GM19463 (cell line): ENCODE results near the gene MYD88.

ENCODE experiments used
- ATAC-seq: cut with Tn5 transposase; IDR thresholded peaks from one replicate; pipeline ENCODE4 v1.9.1; 2021; ENCODE audit warnings: mild to moderate bottlenecking, moderate library complexity; ENCODE audit not compliant: unreplicated experiment

The MYD88 gene

DNA sequence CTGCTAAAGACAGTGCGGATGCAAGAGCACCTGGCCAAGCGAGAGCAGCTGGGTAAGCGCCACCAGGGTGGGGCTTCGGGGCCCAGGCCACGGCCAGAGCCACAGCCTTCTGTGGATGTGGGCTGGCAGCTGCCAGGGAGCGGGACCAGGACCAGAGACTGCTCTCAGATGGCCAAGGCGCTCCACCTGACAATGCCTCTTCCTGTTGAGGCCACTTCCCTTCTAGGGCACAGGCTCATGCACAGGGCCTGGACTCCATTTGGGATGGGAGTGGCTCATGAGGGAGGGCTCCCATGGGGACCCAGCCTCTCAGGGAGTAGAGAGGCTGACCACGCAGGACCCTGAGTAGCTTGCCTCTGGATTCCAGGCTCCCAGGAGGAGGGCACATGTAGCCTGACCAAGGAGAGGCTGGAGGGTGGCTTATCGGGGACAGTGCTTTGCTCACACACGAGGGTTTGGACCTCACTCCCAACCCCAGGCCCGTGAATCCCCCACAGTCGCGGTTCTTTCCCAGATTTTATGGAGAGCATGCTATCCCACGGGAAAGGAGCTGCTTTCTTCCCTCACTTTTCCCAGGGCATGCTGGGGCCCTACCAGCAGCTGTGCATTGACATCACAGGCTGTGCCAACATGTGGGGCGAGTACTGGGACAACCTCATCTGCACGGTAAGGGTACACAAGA lies 26.6 kb upstream of the MYD88 start:
- no peak for ATAC-seq

DNA sequence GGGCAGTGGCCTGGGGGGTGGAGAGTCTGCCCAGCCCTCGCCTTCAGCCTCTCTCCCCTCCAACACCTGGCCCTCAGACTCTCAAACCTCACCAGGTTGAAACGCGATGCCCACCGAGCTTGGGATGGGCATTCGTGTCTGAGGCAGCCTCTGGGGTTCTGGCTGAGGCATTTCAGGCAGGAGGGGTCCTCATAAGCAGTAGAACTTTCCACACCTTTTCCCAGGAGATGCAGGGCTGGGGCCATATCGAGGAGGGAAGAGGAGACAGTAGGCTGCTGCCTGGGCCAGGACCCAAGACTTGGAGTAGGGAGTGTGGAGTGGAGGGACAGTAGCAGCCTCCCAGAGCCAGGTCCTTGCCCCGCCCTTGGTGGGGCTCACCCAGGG lies 26.1 kb upstream of the MYD88 start:
- no peak for ATAC-seq

GRCh38 chr3:38114052-38114874 lies 24.2 kb upstream of the MYD88 start:
- ATAC-seq, result no peak

GRCh38 chr3:38114875-38115644 lies 23.4 kb upstream of the MYD88 start:
- no peak for ATAC-seq

- ATAC-seq, result no peak
Measured at GRCh38 chr3:38115645-38116427, 22.6 kb upstream of the MYD88 start.

DNA sequence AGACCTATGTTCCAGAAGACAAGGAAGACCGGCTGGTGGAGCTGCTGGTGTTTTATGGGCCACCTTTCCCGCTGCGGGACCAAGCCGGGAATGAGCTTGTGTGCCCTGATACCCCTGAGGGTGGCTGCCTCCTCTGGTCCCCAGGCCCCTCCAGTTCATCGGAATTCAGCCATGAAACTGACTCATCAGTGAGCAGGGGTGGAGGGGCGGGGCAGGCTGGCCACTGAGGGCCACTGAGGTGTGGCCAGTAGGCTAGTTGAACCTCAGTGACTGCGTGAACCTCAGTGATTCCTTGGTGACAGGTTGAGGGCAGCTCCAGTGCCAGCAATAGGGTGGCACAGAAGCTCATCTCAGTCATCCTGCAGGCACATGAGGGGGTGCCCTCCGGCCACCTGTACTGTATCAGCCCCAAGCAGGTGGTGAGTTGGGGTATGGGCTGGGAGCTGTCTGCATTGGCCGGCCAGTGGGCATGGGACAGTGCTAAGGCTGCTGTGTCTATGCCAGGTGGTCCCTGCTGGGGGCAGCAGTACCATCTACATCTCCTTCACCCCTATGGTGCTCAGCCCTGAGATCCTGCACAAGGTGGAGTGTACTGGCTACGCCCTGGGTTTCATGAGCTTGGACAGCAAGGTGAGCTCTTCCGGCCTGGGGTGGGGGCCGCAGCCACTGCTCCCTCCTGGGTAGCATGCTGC lies 21.8 kb upstream of the MYD88 start:
- no peak for ATAC-seq

DNA sequence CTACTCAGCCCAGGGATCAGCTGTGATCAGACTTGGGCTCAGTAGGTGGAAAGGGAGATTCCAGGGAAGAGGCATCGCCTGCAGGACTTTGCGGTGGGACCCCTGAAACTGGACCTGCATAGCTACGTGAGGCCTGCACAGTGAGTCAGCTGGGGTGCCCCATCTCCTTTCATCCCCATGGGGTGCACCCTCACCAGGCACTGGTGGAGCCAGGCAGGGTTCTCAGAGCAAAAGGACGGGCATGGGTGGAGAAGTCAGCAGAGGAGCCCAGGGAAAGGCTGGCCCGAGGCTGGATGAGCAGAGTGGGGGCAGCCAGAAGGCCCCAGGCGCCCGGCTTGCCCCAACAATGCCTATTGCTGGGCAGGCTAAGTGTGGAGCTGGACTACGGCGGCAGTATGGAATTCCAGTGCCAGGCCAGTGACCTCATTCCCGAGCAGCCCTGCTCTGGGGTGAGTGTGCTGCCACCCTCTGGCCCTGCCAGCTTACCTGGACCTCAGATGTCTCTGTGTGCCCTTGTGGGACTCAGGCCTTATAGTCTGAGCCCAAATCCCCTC lies 21.2 kb upstream of the MYD88 start:
- no peak for ATAC-seq

GRCh38 chr3:38117748-38118420 lies 20.6 kb upstream of the MYD88 start:
- ATAC-seq, result peak; percentile 84

GRCh38 chr3:38118421-38119247 lies 19.8 kb upstream of the MYD88 start:
- ATAC-seq, result no peak

GRCh38 chr3:38119248-38119544 lies 19.3 kb upstream of the MYD88 start:
- ATAC-seq, result no peak

DNA sequence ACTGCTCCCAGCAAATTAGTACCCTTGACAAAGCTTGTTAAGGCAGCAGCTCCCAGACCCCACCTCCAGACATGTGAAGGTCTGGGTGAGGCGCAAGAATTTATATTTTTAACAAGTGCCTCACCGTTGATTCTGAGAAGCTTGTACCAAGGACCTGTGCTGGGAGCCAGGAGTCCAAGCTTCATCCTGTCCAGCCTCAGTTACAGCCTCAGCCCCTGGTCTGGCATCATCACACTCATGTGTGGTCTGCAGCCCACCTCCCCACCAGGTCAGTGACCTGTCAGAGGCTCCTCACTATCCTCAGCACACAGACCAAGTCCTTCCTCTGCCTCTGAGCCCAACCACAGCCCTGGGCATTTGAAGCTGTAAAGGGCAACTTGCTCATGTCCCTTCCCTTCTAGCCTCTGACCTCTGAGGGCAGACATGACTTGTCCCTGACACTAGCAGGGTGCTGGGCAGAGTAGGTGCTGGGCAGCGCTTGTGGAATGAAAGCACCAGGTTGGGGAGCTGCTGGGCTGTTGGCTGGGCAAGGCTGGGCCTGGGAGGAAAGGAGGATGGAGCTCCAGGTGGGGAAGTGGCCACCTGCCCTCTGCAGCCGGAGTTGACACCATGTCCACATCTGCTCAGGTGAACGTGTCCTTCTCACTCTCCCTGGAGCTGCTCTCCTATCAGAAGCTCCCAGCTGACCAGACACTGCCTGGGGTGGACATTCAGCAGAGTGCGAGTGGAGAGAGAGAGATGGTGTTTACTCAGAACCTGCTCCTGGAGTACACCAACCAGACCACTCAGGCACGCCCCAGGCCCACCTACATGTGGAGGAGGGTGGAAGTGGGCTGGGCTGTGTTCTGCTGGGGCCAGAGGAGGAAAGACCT lies 18.4 kb upstream of the MYD88 start:
- no peak for ATAC-seq

- no peak for ATAC-seq
Measured at GRCh38 chr3:38120693-38121450, 17.6 kb upstream of the MYD88 start.

GRCh38 chr3:38121451-38121831 lies 17.0 kb upstream of the MYD88 start:
- no peak for ATAC-seq

- no peak for ATAC-seq
Measured at GRCh38 chr3:38121832-38122461, 16.5 kb upstream of the MYD88 start.

- ATAC-seq, result no peak
Measured at GRCh38 chr3:38122712-38123290, 15.7 kb upstream of the MYD88 start.
